KBM-7 (cell line): ENCODE measurements around the gene ACADVL.

Experiments used
- DNase-seq: peaks from one replicate; pipeline ENCODE4 v3.0.0-alpha.2; 2015
- in situ Hi-C: fragments of 300-500 bp; cut with MboI; formaldehyde crosslinking; loops from 2 replicates; pipeline ENCODE4 v1.14.3; 2020; ENCODE audit warnings: low sequenced_read_pairs, low pct_unique_long_range_greater_than_20kb, mixed read lengths

The ACADVL gene

DNA sequence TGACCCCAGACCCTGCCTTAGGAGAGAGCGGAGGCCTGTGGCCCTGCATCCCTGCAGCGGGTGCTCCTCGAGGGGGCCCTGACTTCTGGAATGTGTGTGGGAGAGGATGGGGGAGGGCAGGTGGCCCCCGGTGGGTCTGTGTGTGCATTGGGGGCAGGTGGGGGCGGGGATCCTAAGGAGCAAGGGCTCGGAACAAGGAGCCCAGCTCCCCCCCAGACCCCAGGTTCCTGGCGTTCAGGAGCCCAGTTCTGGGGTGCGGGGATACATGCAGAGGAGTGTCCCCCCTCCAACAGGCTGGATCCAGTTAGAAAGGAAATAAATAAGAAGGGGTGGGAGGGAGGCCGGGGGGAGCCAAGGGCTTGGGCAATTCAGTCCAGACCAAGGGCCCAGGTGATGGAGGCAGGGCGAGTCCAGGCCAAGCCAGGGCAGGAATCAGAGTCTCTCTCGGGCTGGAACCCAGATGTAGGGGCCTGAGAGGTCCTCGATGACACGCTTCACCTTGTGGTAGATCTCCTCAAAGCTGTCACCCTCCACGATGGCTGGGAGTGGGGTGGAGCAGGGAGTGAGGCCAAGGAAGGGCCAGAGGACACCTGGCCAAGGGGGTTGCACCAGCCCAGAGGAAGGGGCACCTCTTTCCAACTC is 29.3 kb upstream of the ACADVL start:
- in situ Hi-C loops = no loop called here
- DNase-seq = no peak

DNA sequence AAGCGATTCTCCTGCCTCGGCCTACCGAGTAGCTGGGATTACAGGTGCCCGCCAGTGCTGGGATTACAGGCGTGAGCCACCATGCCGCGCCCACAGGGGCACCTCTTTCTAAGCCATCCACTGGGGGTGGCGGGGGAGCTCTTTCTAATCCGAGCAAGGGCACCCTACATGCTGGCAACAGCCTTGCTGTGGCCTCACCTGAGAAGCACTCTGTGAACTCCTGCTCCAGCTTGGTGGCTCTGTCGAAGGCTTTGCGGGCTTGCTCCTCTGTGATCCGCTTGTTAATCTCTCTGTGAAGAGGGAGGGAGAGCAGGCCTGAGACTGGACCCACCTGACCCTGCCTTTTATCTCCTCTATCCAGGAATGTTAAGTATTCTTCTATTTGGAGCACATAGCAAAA is 28.7 kb upstream of the ACADVL start:
- in situ Hi-C loops = no loop called here
- DNase-seq = no peak

DNA sequence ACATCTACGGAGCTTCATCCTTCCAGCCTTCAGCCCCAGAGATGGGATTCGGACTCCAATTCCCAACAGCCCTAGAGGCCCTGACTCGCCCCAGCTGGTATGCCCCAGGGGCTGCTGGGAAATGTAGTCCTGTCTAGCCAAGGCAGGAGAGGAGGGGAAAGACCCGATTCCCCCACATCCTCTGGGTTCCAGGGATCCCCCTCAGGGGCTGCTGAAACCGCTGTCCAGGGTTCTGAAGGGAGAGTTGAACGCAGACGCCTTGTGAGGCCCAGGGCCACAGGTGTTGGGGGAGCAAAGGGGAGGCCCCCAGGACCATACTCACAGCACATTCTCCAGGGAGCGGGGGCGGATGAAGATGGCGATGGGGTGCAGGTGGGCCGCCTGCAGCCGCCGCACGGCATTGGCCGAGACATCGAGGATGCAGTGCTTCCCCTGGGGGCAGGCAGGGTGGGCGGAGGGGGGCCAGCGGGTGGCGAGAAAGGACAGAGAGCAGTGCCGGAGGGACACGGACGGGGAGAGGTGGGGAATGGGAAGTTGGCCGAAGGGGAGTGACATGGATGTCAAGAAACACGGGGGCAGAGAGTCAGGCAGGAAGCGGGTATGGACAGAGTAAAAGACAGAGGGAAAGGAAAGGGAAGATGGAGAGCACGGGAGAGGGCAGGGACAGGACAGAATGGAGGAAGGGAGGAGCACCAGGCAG is 28.0 kb upstream of the ACADVL start:
- DNase-seq = no peak
- in situ Hi-C loops = no loop called here

DNA sequence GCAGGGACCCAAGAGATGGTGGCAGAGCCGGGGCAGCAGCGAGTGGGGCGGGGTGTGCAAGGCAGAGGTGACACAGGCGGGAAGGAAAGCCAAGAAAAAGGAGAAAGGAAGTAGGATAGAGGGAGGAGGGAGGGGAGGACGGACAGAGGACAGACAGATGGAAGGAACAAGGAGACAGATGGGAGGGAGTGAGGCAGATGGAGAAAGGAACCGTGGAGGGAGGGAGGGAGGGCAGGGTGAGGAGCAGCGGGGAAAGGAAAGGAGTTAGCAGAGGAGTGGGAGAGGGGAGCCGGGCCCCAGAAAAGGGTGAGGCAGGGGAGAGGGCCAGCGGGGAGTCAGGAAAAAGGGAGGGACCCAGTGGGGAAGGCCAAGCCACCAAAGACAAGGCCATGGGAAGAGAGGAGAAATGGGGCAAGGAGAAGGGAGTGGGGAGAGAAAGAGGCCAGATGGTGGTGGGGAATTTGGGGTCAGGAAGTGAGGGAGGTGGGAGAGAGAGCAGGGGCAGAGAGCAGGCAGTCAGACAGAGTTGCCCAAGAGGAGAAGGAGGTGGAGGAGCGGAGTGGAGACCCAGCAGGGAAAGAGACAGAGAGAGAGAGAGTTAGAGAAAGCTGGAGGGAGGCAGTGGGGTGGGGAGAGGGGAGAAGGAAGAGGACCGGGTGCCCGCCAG is 27.3 kb upstream of the ACADVL start:
- in situ Hi-C loops = no loop called here
- DNase-seq = no peak

DNA sequence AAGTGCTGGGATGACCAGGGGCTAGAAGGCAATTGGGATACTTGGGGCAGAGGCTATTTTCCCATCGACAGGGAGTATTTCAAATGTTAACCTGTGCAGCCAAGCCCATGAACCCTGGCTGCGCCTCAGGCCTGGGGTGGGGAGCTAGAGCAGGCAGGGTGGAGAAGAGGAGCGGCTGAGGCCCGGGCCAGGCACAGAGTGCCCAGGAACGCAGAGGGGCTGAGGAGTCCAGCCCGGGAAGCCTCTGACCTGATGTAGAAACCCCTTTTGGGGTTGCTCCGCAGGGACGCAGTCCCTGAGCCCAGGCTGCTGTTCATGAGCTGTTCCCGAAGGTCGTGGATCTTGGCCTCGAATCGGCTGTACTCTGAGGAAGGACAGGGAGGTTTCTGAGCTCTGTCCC is 23.8 kb upstream of the ACADVL start:
- no peak for DNase-seq
- in situ Hi-C loops = no loop called here

DNA sequence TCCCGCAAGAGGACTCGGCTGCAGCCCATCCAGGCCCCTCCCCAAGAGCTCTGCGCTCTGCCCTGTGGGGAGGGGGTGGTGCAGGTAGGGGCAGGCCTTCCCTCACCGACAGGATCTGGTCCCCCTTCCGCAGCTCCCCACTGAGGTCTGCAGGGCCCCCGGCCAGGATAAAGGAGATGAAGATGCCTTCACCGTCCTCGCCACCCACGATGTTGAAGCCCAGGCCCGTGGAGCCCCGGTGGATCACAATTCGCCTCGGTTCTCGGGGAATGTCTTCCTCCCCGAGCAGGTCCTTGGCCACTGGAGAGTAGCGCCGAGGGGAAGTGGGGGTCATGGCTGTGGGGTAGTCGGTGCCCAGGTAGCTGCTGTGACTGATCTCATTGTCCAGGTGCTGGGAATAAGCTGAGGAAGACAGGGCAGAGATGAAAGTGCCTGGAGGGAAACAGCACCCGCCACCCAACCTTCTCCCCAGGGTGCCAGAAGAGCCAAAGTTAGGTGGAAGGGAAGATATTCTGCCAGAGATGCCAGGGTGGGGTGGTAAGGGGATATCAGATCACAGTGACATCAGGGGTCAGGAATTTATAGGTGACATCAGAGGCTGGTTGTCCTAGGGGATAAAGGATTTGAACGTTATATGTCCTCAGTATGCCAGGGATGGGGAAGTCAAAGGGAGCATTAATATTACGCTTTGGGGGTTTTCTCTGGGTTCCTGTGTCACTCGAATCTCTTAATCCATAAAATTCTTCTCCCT is 22.9 kb upstream of the ACADVL start:
- DNase-seq = no peak

DNA sequence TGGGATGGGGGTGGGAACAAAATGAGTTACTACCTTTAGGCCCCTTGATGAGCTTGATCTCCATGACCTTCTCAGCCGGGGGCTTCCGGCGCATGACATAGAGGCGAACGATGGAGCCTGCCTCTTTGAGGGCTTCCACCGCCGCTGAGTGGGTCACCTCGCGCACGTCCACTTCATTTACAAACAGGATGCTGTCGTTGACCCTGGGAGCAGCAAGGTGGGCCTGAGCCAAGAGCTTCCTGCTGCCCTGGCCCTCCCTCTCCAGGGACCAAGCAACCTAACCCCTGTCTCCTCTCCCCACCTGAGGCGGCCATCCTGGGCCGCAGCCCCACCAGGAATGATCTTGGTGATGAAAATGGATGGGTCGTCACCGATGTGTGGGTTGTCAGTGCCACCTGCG is 16.3 kb upstream of the ACADVL start:
- in situ Hi-C loops = no loop called here
- DNase-seq = no peak

More for the DNA sequence above, 22.9 kb upstream of the ACADVL start:
- in situ Hi-C loops = no loop called here

DNA sequence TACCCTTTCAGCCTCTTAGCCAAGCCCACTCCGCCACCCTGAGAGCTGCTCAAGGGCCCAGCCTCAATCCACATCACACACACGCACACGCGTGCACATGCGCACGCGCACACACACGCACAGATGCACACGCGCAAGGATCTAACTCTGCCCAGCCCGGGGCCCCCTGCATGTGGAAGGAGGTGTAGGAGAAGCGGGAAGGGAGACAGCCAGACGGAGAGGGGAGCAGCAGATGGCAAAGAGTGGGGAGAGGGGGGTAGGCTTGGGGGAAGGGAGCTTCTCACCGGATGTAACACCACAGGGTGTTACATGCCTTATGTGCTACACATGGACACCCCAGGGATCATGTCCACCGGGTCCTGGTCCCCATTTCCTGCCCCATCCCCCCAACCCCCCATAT is 15.4 kb upstream of the ACADVL start:
- in situ Hi-C loops = no loop called here
- DNase-seq = no peak

- in situ Hi-C loops = no loop called here
- DNase-seq = no peak
These were observed 14.8 kb upstream of the ACADVL start for GRCh38 chr17:7204828-7205461.

GRCh38 chr17:7205561-7205960 is 14.2 kb upstream of the ACADVL start:
- DNase-seq = no peak
- in situ Hi-C loops = no loop called here

- DNase-seq = no peak
- in situ Hi-C loops = no loop called here
These were observed 12.4 kb upstream of the ACADVL start for GRCh38 chr17:7207120-7208001.

DNA sequence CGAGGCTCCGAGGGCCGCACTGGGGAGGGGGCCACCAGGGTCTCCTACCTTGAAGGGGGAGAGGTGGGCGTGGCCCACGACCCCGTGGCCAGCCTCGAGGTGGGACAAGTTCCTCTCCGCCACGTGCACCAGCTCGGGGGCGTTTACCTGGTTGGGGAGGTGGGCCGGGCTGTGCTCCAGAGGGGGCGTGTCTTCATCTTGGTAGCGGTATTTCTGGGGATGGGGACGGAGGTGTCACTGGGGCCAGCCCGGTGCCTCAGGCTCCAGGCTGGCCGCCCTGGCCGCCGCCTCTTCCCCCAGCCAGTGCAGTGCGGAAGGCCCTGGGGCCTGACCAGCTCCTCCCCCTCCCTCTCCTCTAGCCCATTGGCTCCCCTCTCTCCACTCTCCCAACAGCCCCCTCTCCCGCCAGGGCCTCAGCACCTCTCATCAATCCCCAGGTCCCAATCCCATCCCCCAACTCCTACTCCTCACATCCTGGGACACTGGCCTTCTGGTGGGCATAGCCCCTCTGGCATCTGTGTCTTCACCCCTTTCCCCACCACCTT is 11.6 kb upstream of the ACADVL start:
- in situ Hi-C loops = no loop called here
- DNase-seq = no peak

DNA sequence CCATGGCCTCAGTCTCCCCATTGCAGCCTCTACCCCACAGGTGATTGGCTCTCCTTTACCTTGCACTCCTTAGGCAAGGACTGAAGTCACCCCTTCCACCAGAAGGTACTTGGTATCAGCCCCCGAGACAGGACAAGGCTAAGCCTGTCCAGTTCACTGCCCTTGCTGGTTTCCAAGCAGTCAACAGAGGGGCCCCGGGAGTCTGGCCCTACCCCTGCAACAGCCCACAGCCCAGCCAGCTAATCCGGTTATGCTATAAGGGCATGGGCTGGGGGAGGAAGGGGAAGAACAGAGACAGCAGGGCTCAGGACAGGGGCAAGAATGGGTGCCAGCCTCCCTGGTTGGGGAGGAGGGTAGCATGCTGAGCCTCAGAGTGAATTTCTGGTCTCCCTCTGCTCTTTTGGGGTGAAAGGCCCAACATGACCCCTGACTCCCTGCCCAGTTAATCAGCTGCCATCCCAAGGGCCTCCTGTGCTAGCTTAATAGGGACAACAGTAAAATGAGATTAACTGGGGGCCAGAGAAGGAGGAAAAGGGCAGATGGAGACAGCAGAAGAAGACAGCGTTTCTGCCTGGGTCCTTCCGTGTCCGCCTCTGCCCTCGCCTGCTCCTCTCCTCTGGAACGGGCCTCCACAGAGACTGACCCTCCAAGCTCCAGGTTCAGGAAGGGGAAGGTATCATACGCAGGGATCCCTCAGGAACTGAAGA is 10.8 kb upstream of the ACADVL start:
- in situ Hi-C loops = no loop called here

DNA sequence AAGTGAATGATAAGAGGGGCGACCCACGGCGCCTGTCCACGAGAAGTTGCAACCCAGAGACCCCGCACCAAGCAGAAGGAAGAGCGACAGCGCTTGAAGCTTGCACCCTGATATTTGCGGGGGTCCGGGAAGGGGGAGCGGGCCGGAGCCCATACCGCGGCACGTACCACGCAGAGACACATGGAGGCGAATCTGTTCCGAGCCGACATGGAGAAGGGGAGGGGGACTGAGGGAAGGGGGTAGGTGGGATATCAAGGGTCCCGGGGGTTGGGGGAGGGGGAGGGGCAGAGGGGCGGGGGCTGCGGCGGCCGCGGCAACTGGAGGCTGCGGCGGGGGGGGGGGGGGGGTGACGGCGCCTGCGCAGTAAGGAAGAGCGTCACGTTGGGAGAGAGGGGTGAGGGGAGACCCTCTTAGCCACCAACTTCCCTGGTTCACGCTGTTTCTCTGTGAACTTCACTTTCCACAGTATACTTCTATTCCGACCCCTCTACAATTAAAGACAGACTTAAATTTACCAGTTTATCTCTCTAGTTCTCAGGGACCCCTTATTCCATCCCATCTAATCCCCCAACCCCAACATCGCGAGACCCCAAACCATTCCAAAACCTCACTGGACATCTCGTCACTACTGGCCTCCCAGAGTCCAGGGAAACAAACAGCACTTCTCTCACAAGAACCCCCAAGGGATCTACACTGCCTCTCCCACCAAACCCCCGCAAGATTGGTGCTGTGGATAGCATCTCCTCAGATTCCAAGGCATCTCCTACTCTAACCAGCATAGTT is 8.1 kb upstream of the ACADVL start:
- in situ Hi-C loops = no loop called here
- no peak for DNase-seq

More for the DNA sequence above, 10.8 kb upstream of the ACADVL start:
- DNase-seq = no peak

- DNase-seq = peak; percentile 92
- in situ Hi-C loops = no loop called here
These were observed 5.8 kb upstream of the ACADVL start for GRCh38 chr17:7213895-7214299.

GRCh38 chr17:7214300-7215135 is 5.2 kb upstream of the ACADVL start:
- in situ Hi-C loops = no loop called here
- peak; percentile 98 for DNase-seq
